LHCN-M2 (cell line): ENCODE data around the gene NDEL1. TPM values are rescaled to one million over a fixed set of nuclear protein-coding genes. Genes with fewer than 3 reads are reported as not detected.
"Not testable (repeated sequence)": the region's sequence is repeated elsewhere in the genome, so short reads cannot be mapped to it uniquely, and the experiment has no call there.

ENCODE experiments used
- DNase-seq: peaks from one replicate; pipeline ENCODE4 v3.0.0-alpha.2; 2012; ENCODE audit warnings: low read depth
- polyA plus RNA-seq: library from polyadenylated mRNA; unstranded; fragments of >200 nt; gene quantifications from one replicate; pipeline ENCODE4 v1.2.1, GENCODE V29; 2012; ENCODE audit warnings: missing spikeins
- total RNA-seq: library from RNA; depleted of rRNA; stranded (reverse); fragments of >200 nt; gene quantifications from 2 replicates; pipeline ENCODE4 v1.2.3, GENCODE V29; 2014; rRNA removed

NDEL1 gene
- 52.4 and 69.1 TPM in 2 replicates for total RNA-seq
- 36.6 TPM for polyA plus RNA-seq

- peak; percentile 96 for DNase-seq
Observed at GRCh38 chr17:8435245-8436168, at the start of gene NDEL1. Gene NDEL1, plus strand, starts transcription at chr17:8435884. Its CDS starts 8,388 bp downstream, at chr17:8444272.

GRCh38 chr17:8386841-8387240 is 48.8 kb upstream of the NDEL1 start:
- DNase-seq: no peak

- no peak for DNase-seq
Observed at GRCh38 chr17:8387914-8388651, 47.6 kb upstream of the NDEL1 start.

DNA sequence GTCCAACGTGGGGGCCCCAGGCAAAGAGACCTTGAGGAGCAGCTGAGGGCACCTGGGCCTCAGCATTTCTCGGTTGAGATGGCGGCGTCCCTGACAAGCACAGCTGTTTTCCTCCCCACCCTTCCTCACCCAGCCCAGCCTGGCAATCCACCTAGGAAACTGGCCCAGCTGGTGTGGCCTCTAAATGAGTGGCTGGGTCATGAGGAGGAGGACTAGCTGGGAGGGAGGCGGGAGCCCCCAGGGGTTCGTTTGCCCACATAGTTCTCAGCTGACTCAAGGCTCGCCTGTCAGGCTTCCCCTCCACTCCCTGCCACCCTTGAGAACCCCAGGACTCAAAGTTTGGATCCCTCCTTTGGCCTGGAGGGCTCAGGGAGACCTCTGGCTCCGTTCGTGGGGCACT is 44.0 kb upstream of the NDEL1 start:
- peak; percentile 75 for DNase-seq

- no peak for DNase-seq
Observed at GRCh38 chr17:8392274-8392673, 43.4 kb upstream of the NDEL1 start.

DNA sequence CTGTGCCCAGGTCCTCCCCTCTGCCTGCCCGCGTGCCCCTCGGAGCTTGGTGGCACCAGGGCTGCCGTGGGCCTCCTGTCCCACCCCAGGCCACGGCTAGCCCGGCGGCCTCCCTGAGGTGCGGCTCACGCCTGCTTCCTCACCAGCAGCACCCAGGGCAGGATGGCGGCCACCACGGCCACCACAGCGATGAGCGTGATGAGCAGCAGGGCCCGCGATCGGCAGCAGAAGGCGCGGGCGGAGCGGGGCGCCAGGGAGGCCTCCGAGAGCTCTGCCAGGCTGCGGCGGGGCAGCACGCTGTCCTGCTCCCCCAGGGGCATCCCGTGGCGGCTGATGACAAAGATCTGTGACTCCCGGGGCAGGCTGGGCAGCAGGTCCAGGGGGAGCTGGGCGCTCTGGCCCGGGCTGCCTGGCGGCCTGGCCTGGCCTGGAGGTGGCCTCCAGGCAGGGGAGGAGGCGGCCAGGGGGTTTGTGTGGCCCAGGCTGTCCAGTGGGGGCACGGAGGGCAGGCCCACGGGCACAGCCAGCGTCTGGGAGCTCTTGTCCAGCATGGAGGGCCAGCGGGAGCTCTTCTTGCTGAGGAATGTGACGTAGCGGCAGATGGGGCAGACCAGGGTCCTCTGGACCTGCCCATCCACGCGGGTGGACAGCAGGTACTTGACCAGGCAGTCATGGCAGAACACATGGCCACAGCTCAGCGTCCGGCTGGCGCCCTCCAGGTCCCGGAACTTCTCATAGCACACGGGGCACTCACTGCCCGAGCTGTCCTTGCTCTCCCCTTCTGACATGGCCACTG is 42.8 kb upstream of the NDEL1 start:
- no peak for DNase-seq

DNA sequence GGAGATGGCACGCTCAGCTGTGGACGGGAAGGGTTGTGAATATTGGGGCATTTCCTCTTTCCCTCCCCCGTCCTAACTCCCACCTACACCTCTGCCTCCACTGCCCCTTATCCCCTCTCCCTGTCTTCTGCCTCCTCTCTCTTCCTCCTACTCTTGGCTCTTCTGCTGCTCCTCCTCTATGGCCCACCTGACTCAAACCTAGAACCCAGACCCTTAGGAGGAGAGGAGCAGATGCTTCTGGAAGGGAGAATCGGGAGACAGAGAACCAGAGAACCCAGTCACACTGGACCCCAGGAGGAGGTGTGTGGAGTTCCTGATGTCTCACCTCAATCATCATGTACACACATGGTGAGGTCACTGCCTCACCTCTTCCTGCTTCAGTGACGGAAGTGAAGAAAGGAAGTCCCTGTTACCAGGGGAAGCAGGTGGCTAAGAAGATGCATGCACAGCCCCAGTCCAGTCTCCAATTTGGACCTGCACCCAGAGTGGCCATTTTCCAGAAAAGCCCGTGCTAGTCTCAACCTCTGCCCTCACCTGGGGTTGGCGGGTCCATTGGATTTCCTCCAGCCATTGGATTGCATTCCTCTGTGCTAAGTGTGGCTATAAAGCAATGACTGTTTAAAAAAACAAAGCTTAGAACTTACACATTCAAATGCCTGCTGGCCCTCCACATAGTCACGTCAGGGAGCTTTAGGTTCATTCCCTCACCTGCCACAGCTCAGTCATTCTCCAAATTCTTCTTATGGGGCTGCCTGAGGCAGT is 42.0 kb upstream of the NDEL1 start:
- no peak for DNase-seq

DNA sequence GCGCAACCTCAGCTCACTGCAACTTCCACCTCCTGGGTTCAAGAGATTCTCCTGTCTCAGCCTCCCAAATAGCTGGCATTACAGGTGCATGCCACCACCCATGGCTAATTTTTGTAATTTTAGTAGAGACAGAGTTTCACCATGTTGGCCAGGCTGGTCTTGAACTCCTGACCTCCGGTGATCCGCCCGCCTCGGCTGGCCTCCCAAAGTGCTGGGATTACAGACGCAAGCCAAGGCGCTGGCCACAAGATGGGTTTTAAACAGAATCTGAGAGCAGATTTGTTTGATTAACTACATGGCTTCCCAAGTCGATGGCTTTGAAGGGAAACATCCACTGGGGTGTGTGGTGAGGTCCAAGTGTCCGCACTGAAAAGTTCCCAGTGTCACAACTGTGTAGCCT is 41.2 kb upstream of the NDEL1 start:
- DNase-seq: not testable (repeated sequence)

DNA sequence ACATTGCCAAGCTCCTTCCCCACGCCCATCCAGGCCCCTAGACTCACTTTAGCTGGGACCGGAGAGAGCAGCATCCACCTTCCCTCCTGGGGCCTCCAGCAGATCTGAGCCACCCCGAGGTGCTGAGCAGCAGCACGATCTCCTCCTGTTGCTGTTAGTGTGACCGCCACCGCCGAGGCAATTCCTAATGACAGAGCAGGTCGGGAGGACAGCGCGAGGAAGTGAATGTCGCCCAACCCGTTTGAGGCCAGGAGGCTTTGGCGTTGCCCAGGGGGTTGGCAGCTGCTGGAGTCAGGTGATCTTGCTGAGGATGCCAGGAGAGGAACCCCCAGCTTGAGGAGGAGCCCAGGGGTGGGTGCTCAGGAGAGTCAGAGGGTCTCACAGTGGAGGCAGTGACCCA is 38.0 kb upstream of the NDEL1 start, which contains the start of gene RNF222:
RNF222 (minus strand) TSS at position 192 of the 400 bp plus-strand sequence. CDS start 4,366 bp downstream, outside the sequence.
- DNase-seq: no peak

DNA sequence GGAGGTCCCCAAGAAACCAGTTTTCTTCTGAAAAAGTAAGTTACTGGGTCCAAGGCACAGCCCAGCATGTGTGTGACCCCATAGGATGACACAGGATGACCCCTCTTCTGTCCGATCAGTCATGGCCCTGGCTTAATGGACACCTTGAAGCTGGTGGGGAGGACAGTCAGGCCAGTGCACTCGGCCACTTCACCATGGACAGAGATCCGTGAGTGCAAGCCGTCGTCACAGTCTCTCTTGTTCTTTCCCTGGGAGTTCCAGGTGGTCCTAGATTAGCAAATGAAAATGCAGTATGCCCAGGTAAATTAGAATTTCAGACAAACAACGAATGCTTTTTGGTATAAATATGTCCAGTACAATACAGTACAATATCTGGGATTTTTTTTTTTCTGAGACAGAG is 36.7 kb upstream of the NDEL1 start:
- DNase-seq: no peak

DNA sequence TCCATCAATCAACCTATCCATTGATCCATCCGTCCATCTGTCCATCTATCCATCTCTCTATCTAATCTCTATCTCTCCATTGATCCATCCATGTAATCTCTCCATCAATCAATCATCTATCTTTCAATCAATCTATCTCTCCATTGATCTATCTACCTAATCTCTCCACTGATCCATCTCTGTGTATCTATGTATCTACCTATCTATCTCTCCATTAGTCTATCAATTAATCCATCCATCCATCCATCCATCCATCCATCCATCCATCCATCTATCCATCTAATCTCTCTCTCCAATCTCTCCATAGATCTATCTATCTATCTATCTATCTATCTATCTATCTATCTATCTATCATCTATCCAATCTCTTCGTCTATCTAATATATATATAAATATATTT is 34.6 kb upstream of the NDEL1 start:
- DNase-seq: no peak

- DNase-seq: no peak
Observed at GRCh38 chr17:8402921-8403536, 32.7 kb upstream of the NDEL1 start.

DNA sequence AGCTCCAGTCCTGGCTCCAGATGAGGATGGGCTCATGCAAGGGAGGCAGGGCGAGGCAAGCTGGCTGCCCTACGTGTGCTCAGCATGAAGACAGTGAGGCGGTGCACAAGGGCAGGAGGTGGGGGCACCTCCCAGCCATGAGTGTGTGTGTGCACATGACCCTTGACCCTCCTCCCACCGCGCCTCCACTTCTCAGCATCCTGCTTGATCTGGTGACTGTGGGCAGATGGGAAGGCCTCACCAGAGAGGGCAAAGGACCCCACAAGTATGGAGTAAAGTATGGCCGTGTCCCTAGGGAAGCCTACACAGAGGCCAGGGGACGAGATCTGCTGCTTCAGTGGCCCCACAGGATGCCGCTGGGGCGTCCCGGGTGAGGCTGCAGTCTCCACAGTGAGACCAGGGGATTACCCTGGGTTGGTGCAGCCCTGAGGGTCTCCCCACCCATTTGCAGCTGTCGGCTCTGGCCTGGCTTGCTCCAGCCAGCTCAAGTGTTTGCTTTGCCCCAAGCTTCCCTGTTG is 30.1 kb upstream of the NDEL1 start:
- no peak for DNase-seq

DNA sequence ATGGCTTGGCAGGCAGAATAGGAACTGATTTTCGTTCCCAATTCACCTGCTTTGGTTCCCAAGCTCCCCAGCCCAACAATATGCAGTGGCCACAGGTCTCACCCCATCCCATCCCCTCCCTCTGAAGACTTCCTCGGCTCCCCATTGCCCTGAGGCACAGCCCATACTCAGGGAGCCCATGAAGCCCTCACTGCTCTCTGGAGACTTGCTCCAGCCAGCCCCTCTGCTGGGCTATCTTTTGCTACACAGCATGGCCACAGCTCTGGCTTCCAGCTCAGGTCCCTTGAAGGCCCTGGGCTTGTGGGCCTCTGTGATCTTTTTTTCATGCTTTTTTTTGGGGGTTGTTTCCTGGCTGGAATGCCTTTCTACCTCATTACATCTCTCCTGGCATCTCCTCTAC is 29.5 kb upstream of the NDEL1 start:
- DNase-seq: no peak

- DNase-seq: no peak
Observed at GRCh38 chr17:8408371-8408770, 27.3 kb upstream of the NDEL1 start.

- peak; percentile 84 for DNase-seq
Observed at GRCh38 chr17:8409966-8410882, 25.5 kb upstream of the NDEL1 start.

- no peak for DNase-seq
Observed at GRCh38 chr17:8410883-8411238, 24.8 kb upstream of the NDEL1 start.

- DNase-seq: no peak
Observed at GRCh38 chr17:8412089-8412488, 23.6 kb upstream of the NDEL1 start.

- no peak for DNase-seq
Observed at GRCh38 chr17:8413328-8413727, 22.4 kb upstream of the NDEL1 start.
